ENCODE measurements around the gene PNLDC1.

PNLDC1 gene

GRCh38 chr6:159865226-159865920 lies 65.3 kb downstream of the PNLDC1 start:
- H3K4me3 ChIP-seq (ENCODE audit: control insufficient read depth, low read depth, low read length), result no peak overlapping the region
- DNase-seq (ENCODE audit: low read depth), result no peak
- TF ChIP-seq, protein P1, sequence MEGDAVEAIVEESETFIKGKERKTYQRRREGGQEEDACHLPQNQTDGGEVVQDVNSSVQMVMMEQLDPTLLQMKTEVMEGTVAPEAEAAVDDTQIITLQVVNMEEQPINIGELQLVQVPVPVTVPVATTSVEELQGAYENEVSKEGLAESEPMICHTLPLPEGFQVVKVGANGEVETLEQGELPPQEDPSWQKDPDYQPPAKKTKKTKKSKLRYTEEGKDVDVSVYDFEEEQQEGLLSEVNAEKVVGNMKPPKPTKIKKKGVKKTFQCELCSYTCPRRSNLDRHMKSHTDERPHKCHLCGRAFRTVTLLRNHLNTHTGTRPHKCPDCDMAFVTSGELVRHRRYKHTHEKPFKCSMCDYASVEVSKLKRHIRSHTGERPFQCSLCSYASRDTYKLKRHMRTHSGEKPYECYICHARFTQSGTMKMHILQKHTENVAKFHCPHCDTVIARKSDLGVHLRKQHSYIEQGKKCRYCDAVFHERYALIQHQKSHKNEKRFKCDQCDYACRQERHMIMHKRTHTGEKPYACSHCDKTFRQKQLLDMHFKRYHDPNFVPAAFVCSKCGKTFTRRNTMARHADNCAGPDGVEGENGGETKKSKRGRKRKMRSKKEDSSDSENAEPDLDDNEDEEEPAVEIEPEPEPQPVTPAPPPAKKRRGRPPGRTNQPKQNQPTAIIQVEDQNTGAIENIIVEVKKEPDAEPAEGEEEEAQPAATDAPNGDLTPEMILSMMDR (conservative IDR thresholded peaks at IDR 0.05; ENCODE audit: control insufficient read depth, insufficient read depth, low read depth, low read length), result no peak

DNA sequence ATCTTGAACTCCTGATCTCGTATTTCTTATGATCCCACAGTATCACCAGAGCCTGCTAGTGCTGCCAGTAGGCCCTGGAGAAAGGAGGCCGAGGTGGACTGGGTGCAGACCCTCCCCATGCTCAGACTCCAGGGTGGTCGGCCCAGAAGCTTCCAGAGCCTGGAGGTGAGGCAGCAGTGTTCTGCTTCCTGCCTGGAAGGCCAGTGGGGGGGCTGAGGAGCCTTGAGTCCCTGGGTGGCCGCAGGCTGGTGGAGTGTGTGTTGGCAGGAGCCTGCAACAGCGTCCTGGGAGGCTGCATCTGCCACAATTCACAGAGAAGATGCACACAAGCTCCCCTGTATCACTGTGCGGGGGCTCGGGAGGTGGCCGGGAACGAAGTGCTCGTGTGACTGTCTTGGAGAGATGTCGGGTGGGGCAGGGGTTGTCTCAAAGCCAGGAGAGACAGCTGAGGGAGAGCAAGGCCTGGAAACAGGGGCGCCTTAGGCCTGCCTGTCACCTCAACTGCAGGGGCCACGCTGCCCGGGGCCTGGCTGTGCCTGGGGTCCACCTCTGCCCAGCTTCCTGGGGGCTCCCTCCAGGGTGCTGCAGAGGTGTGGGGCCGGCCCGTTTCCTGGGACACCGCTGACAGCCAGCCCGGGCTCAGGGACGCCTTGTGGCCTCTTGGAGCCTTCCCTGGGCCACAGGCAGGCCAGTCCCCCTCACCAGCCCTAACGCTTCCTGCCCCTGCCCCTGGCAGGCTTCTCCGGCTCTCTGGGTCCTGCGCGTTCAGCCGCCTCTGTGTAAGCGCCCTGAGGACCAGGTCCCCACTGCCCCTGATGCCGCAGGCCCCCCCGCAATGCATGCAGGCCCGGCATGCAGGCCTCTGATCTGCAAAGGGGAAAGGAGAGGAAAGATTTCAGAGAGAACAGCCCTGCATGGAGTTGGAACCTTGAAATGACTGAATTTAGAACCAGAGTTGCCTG lies 66.5 kb downstream of the PNLDC1 start:
- DNase-seq (ENCODE audit: low read depth), result no peak
- TF ChIP-seq, protein P1 (conservative IDR thresholded peaks at IDR 0.05; ENCODE audit: control insufficient read depth, insufficient read depth, low read depth, low read length), result no peak

More for the DNA sequence above, 66.5 kb downstream of the PNLDC1 start:
- no peak overlapping the region for H3K4me3 ChIP-seq (ENCODE audit: control insufficient read depth, low read depth, low read length)
